ENCODE data around the gene ARHGAP24. TPM values are rescaled to one million over a fixed set of nuclear protein-coding genes. Genes with fewer than 3 reads are reported as not detected.

The ARHGAP24 gene
- total RNA-seq, 3 donors from 2014 or later, result 5.2 to 11.6 (median 6.7) TPM

DNA sequence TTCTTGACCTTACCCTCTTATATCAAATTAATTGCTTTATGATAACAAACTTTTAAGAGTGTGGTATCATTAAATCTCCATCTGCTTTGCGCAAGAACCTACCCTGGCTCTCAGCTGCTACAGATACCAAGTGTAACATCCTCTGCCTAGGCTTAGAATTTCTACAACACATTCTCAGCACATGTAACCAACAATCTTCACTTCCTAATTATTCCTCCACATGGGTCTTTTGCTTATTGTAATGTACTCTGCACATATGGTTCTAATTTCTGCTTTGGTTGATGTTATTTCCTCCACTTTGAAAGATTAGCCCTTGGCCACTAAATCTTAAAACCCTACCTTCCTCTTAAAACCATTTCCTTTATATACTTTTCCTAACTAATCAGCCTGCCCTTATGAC, 242.4 kb downstream of the ARHGAP24 start:
- TF ChIP-seq, protein P1, sequence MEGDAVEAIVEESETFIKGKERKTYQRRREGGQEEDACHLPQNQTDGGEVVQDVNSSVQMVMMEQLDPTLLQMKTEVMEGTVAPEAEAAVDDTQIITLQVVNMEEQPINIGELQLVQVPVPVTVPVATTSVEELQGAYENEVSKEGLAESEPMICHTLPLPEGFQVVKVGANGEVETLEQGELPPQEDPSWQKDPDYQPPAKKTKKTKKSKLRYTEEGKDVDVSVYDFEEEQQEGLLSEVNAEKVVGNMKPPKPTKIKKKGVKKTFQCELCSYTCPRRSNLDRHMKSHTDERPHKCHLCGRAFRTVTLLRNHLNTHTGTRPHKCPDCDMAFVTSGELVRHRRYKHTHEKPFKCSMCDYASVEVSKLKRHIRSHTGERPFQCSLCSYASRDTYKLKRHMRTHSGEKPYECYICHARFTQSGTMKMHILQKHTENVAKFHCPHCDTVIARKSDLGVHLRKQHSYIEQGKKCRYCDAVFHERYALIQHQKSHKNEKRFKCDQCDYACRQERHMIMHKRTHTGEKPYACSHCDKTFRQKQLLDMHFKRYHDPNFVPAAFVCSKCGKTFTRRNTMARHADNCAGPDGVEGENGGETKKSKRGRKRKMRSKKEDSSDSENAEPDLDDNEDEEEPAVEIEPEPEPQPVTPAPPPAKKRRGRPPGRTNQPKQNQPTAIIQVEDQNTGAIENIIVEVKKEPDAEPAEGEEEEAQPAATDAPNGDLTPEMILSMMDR (IDR thresholded peaks at IDR 0.05), result no peak
- Histone ChIP-seq H3K4me1 (ENCODE audit: low read depth) (no peaks in the 10 kb centered on the region), H3K9me3 (no peaks in the 10 kb centered on the region), H3K4me3 (no peak overlapping the region), H3K36me3 (ENCODE audit: low read depth) (no peaks in the 10 kb centered on the region)
- intact Hi-C loops (cut with DNase I, micrococcal nuclease), result no loop called here
- ATAC-seq, result no peak
- DNase-seq, result no peak

DNA sequence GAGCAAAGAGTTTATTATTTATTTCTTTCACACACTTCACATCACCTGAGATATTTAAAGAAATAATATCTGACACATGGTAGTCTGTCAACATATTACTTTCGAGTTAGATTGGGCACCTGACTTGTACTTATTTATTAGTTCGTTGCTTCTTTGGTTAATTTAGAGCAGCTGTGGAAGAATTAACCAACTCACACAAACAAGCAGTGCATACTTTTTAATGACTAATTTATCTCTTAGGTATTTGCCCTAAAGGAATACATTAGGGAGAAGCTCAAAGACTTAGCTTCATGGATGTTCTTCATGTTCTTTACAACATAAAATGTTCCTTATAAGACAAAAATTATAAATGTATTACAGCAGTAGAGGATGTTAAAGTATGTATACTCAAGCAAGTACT, 242.9 kb downstream of the ARHGAP24 start:
- Histone ChIP-seq H3K36me3 (ENCODE audit: low read depth) (no peaks in the 10 kb centered on the region), H3K9me3 (no peaks in the 10 kb centered on the region), H3K4me1 (ENCODE audit: low read depth) (no peaks in the 10 kb centered on the region), H3K4me3 (no peak overlapping the region)
- no peak for ATAC-seq
- TF ChIP-seq, protein P1 (IDR thresholded peaks at IDR 0.05), result no peak
- no peak for DNase-seq
- intact Hi-C loops (cut with DNase I, micrococcal nuclease), result no loop called here

DNA sequence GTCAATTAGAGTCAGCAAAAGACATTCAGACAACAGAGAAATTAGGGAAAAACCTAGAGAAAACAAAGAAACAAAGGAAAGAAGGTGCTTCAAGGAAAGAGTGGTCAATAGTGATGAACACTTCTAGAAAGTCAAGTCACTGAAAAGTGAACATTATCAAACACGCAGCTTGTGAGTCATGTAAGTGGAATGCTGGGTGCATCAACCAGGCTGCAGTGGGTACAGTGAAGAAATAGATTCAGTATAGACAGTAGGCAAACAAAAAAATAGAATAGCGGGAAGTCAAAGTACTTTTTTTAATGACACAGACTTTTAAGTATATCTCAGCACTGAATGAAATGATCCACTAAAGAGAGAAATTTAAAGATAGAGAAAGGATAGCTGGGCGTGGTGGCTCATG, 245.8 kb downstream of the ARHGAP24 start:
- DNase-seq, result no peak
- H3K36me3 ChIP-seq (ENCODE audit: low read depth), result no peaks in the 10 kb centered on the region
- TF ChIP-seq, protein P1 (IDR thresholded peaks at IDR 0.05), result no peak
- H3K4me3 ChIP-seq, result no peak overlapping the region
- no peak for ATAC-seq
- H3K4me1 ChIP-seq (ENCODE audit: low read depth), result no peaks in the 10 kb centered on the region
- intact Hi-C loops (cut with DNase I, micrococcal nuclease), result no loop called here
- no peaks in the 10 kb centered on the region for H3K9me3 ChIP-seq

DNA sequence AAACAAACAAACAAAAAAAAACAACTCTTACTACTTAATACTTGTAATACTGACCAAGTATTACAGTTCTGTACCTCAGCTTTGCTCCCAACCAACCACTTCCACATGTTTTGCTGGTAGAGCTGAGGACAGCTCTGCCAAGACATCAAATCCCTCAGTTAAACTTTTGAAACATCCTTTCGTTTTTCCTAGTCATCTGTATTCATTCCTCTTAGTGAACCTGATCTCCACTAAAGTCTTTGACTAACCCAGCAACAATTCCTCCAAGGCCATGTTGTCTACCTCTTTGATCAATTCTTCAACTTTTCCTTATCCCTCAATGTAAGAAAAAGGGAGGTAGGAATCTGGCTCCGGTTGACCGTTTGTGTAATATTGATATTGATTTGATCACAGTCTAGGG, 247.5 kb downstream of the ARHGAP24 start:
- intact Hi-C loops (cut with DNase I, micrococcal nuclease), result no loop called here

DNA sequence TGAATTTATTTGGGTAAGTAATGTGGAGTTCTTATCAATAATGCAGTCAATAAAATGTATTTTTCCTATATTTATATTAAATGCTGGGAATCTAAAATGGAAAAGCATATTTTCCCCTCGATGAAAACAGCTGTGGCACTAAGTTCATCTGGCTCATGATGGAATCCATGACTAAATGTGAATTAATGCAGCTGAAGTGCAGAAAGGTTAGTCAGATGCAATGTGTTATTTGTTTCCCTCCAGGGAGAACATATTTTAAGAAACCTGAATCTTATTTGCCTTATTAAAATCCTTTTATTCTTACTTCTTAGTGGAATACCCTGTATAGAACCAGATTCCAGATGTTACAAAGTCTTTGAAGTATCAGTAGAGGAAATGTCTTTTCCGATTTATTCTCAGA, 247.9 kb downstream of the ARHGAP24 start:
- TF ChIP-seq, protein P1 (IDR thresholded peaks at IDR 0.05), result no peak
- no peaks in the 10 kb centered on the region for H3K36me3 ChIP-seq (ENCODE audit: low read depth)
- no peak for ATAC-seq
- DNase-seq, result no peak
- H3K4me1 ChIP-seq (ENCODE audit: low read depth), result no peaks in the 10 kb centered on the region
- no peak overlapping the region for H3K4me3 ChIP-seq
- no peaks in the 10 kb centered on the region for H3K9me3 ChIP-seq
- intact Hi-C loops (cut with DNase I, micrococcal nuclease), result no loop called here

More for the DNA sequence above, 247.5 kb downstream of the ARHGAP24 start:
- ATAC-seq (no peak), DNase-seq (no peak)
- H3K9me3 ChIP-seq, result no peaks in the 10 kb centered on the region
- no peak overlapping the region for H3K4me3 ChIP-seq
- no peaks in the 10 kb centered on the region for H3K4me1 ChIP-seq (ENCODE audit: low read depth)
- no peaks in the 10 kb centered on the region for H3K36me3 ChIP-seq (ENCODE audit: low read depth)
- TF ChIP-seq, protein P1 (IDR thresholded peaks at IDR 0.05), result no peak
